IMR-90 (cell line): ENCODE data around the gene OPRM1. TPM values are rescaled to one million over a fixed set of nuclear protein-coding genes. Genes with fewer than 3 reads are reported as not detected.

ENCODE experiments used
- ATAC-seq: fragments of 200-7000 bp; cut with Tn5 transposase; 2 replicates; pipeline ENCODE4 v1.9.1; 2020; ENCODE audit warnings: low read depth, mild to moderate bottlenecking, moderate library complexity
- BruUV-seq: library from RNA; stranded (reverse); fragments of 400-500 nt; replicated peaks from 2 replicates; lab custom pipeline; 2021; lab: Mats Ljungman, UMichigan
- CTCF ChIA-PET: fragments of 300-600 bp; formaldehyde crosslinking; extraction: SDS; loops from one replicate; lab custom pipeline; 2021; ENCODE audit warnings: antibody characterized with exemption; lab: Yijun Ruan, JAX
- POLR2A ChIA-PET: fragments of 300-600 bp; sonication (Branson Sonifier 250); formaldehyde crosslinking; loops from one replicate; lab custom pipeline; 2022; ENCODE audit warnings: antibody characterized with exemption; ENCODE audit not compliant: unreplicated experiment; lab: Charles Lee
- DNase-seq: peaks from one replicate; pipeline ENCODE4 v3.0.0; 2013
- H2AFZ ChIP-seq: replicated peaks from 2 replicates; pipeline ENCODE3; 2013; ENCODE audit warnings: low read length, mild to moderate bottlenecking; ENCODE audit not compliant: poor library complexity
- H2AK5ac ChIP-seq: 2 replicates; pipeline ENCODE4 v1.6.1; 2013; ENCODE audit warnings: low read depth, low read length, inconsistent platforms
- H2AK9ac ChIP-seq: replicated peaks from 2 replicates; pipeline ENCODE3; 2013; ENCODE audit warnings: mild to moderate bottlenecking, low read depth, low read length, moderate library complexity; ENCODE audit not compliant: poor library complexity
- H2BK120ac ChIP-seq: 2 replicates; pipeline ENCODE4 v1.6.1; 2013; ENCODE audit warnings: low read depth, low read length, inconsistent platforms
- H2BK15ac ChIP-seq: 3 replicates; pipeline ENCODE4 v1.6.1; 2013; ENCODE audit warnings: low read depth, low read length, inconsistent platforms
- H2BK20ac ChIP-seq: 2 replicates; pipeline ENCODE4 v1.6.1; 2013; ENCODE audit warnings: low read depth, mild to moderate bottlenecking, inconsistent platforms, low read length, moderate library complexity
- H2BK5ac ChIP-seq: 2 replicates; pipeline ENCODE4 v1.6.1; 2013; ENCODE audit warnings: mild to moderate bottlenecking, low read depth, low read length, inconsistent platforms; ENCODE audit not compliant: poor library complexity, severe bottlenecking
- H3K14ac ChIP-seq: replicated peaks from 2 replicates; pipeline ENCODE4 v1.6.1; 2013; ENCODE audit warnings: low read depth, low read length, inconsistent platforms
- H3K18ac ChIP-seq: 2 replicates; pipeline ENCODE4 v1.6.1; 2013; ENCODE audit warnings: low read depth, low read length, control low read depth
- H3K23ac ChIP-seq: 2 replicates; pipeline ENCODE4 v1.6.1; 2013; ENCODE audit warnings: low read depth, low read length, inconsistent platforms
- H3K27ac ChIP-seq: 2 replicates; pipeline ENCODE4 v1.5.1; 2013; ENCODE audit warnings: mild to moderate bottlenecking, control low read depth, low read length; ENCODE audit not compliant: insufficient read depth
- H3K27me3 ChIP-seq: 2 replicates; pipeline ENCODE4 v1.6.1; 2013; ENCODE audit warnings: low read length; ENCODE audit not compliant: control insufficient read depth, insufficient read depth
- H3K36me3 ChIP-seq: 2 replicates; pipeline ENCODE4 v1.6.1; 2013; ENCODE audit warnings: low read length, mixed read lengths; ENCODE audit not compliant: control insufficient read depth, insufficient read depth
- H3K4ac ChIP-seq: 2 replicates; pipeline ENCODE4 v1.6.1; 2013; ENCODE audit warnings: low read depth, low read length, inconsistent platforms
- H3K4me1 ChIP-seq: 2 replicates; pipeline ENCODE4 v1.6.1; 2013; ENCODE audit warnings: low read length, mixed read lengths; ENCODE audit not compliant: control insufficient read depth, insufficient read depth
- H3K4me2 ChIP-seq: 2 replicates; pipeline ENCODE4 v1.6.1; 2013; ENCODE audit warnings: low read depth, mild to moderate bottlenecking, control low read depth, low read length, moderate library complexity
- H3K4me3 ChIP-seq: 2 replicates; pipeline ENCODE4 v1.5.1; 2013; ENCODE audit warnings: low read depth, mild to moderate bottlenecking, control low read depth, low read length, moderate library complexity; ENCODE audit not compliant: insufficient read depth
- H3K56ac ChIP-seq: 2 replicates; pipeline ENCODE4 v1.6.1; 2013; ENCODE audit warnings: low read length, inconsistent platforms; ENCODE audit not compliant: insufficient read depth; ENCODE audit errors: extremely low read depth
- H3K79me1 ChIP-seq, 2 experiments: 2 replicates each; pipeline ENCODE4 v1.6.1; 2013; ENCODE audit warnings: low read length in 2 of 2, inconsistent platforms in 1 of 2, low read depth in 1 of 2
- H3K9ac ChIP-seq: 2 replicates; pipeline ENCODE4 v1.6.1; 2013; ENCODE audit warnings: low read depth, low read length, control low read depth
- H3K9me1 ChIP-seq: 2 replicates; pipeline ENCODE4 v1.6.1; 2013; ENCODE audit warnings: low read length, inconsistent platforms; ENCODE audit not compliant: insufficient read depth
- H3K9me3 ChIP-seq: 2 replicates; pipeline ENCODE4 v1.6.1; 2013; ENCODE audit warnings: low read length; ENCODE audit not compliant: control insufficient read depth, insufficient read depth
- H4K20me1 ChIP-seq: 2 replicates; pipeline ENCODE4 v1.6.1; 2013; ENCODE audit warnings: low read length, inconsistent platforms; ENCODE audit not compliant: insufficient read depth
- H4K5ac ChIP-seq: 2 replicates; pipeline ENCODE4 v1.6.1; 2013; ENCODE audit warnings: mild to moderate bottlenecking, low read depth, low read length, control low read depth
- H4K8ac ChIP-seq, 2 experiments: 2 replicates each; pipeline ENCODE4 v1.6.1; 2013; ENCODE audit warnings: low read depth in 2 of 2, low read length in 2 of 2, control low read depth in 1 of 2, inconsistent platforms in 1 of 2
- H4K91ac ChIP-seq: 2 replicates; pipeline ENCODE4 v1.6.1; 2013; ENCODE audit warnings: low read depth, low read length, inconsistent platforms; ENCODE audit not compliant: insufficient read depth
- CEBPB ChIP-seq: IDR thresholded peaks from 2 replicates; pipeline ENCODE4 v1.6.1; 2012; ENCODE audit warnings: low read depth, low read length, improper control_type of control experiment
- CHD1 ChIP-seq: IDR thresholded peaks from 2 replicates; pipeline ENCODE4 v1.6.1; 2012; ENCODE audit warnings: low read depth, low read length, improper control_type of control experiment
- FOS ChIP-seq: fragments of 150-350 bp; IDR thresholded peaks from 2 replicates; pipeline ENCODE4 v1.6.1; 2016; ENCODE audit warnings: low read depth, low read length
- MAFK ChIP-seq: IDR thresholded peaks from 2 replicates; pipeline ENCODE4 v1.6.1; 2012; ENCODE audit warnings: low read depth, low read length, improper control_type of control experiment
- MAZ ChIP-seq: IDR thresholded peaks from 2 replicates; pipeline ENCODE4 v1.6.1; 2012; ENCODE audit warnings: low read depth, mild to moderate bottlenecking, low read length, improper control_type of control experiment, moderate library complexity, borderline replicate concordance
- MXI1 ChIP-seq: IDR thresholded peaks from 2 replicates; pipeline ENCODE4 v1.6.1; 2012; ENCODE audit warnings: low read depth, mild to moderate bottlenecking, low read length, moderate library complexity, borderline replicate concordance
- NFE2L2 ChIP-seq: fragments of 150-350 bp; IDR thresholded peaks from 2 replicates; pipeline ENCODE4 v1.6.1; 2016; ENCODE audit warnings: low read depth, mild to moderate bottlenecking, low read length
- POLR2A ChIP-seq: IDR thresholded peaks from 2 replicates; pipeline ENCODE4 v1.6.1; 2012; ENCODE audit warnings: mild to moderate bottlenecking, low read depth, low read length
- RAD21 ChIP-seq: IDR thresholded peaks from 2 replicates; pipeline ENCODE4 v1.6.1; 2012; ENCODE audit warnings: low read length, improper control_type of control experiment
- RCOR1 ChIP-seq: IDR thresholded peaks from 2 replicates; pipeline ENCODE4 v1.6.1; 2012; ENCODE audit warnings: mild to moderate bottlenecking, low read length, improper control_type of control experiment; ENCODE audit not compliant: insufficient replicate concordance
- RFX5 ChIP-seq: IDR thresholded peaks from 2 replicates; pipeline ENCODE4 v1.8.0; 2012; ENCODE audit warnings: low read depth, mild to moderate bottlenecking, low read length, moderate library complexity
- SMC3 ChIP-seq: fragments of 150-350 bp; IDR thresholded peaks from 2 replicates; pipeline ENCODE4 v1.6.1; 2016; ENCODE audit warnings: low read depth, mild to moderate bottlenecking, antibody characterized with exemption, low read length, moderate library complexity
- USF2 ChIP-seq: fragments of 150-350 bp; IDR thresholded peaks from 2 replicates; pipeline ENCODE4 v1.6.1; 2017; ENCODE audit warnings: mild to moderate bottlenecking, antibody characterized with exemption, low read length, low read depth
- WGBS, 2 experiments: methylation state at CpG; one replicate each; pipeline versions ENCODE4 v1.1.5 to v1.1.7; 2013; ENCODE audit warnings: missing lambda C conversion rate in 2 of 2; ENCODE audit not compliant: insufficient read length in 1 of 2; ENCODE audit errors: extremely low coverage in 2 of 2; 5-methylcytosine and 5-hydroxymethylcytosine counted together
- dilution Hi-C: fragments of 300-500 bp; cut with HindIII; formaldehyde crosslinking; loops from one replicate; pipeline ENCODE4 v1.14.3; 2018; ENCODE audit warnings: low sequenced_read_pairs; ENCODE audit not compliant: unreplicated experiment
- in situ Hi-C: fragments of 300-500 bp; cut with MboI; formaldehyde crosslinking; loops from 3 replicates; pipeline ENCODE4 v1.14.3; 2019; ENCODE audit warnings: low sequenced_read_pairs, inconsistent platforms, mixed read lengths
- intact Hi-C: fragments of 100-400 bp; cut with micrococcal nuclease; formaldehyde crosslinking; loops from 2 replicates; pipeline ENCODE4 v1.10.0; 2022
- polyA plus RNA-seq, 3 experiments: library from polyadenylated mRNA; depleted of rRNA; stranded (reverse); fragments of >200 nt; gene quantifications; 2 replicates each; pipeline ENCODE4 v1.2.3, GENCODE V29; 2012; ENCODE audit warnings: low replicate concordance in 1 of 3
- total RNA-seq: library from RNA; depleted of rRNA; stranded (reverse); fragments of >200 nt; gene quantifications from 2 replicates; pipeline ENCODE4 v1.2.3, GENCODE V29; 2012
- TF ChIP-seq, protein P1 (sequence below): conservative IDR thresholded peaks from 2 replicates; pipeline ENCODE4 v1.5.1; 2012; ENCODE audit warnings: mild to moderate bottlenecking, low read depth, low read length, improper control_type of control experiment
- TF ChIP-seq, protein P2 (sequence below): fragments of 150-350 bp; IDR thresholded peaks from 2 replicates; pipeline ENCODE4 v1.6.1; 2016; ENCODE audit warnings: low read depth, mild to moderate bottlenecking, low read length, moderate library complexity, borderline replicate concordance

The OPRM1 gene
- total and polyA plus RNA-seq, 2 of the 4 experiments (the other 2 are of a cell fraction): not detected

- no peak for ATAC-seq
- Histone ChIP-seq H3K4me3 (no peak overlapping the region), H2AFZ (no peak overlapping the region), H4K5ac (no peak overlapping the region), H4K8ac (no peak overlapping the region), H3K9ac (no peak overlapping the region), H2BK120ac (no peak overlapping the region), H3K4me2 (no peak overlapping the region), H2BK20ac (no peak overlapping the region), H3K9me3 (no peaks in the 10 kb centered on the region), H4K91ac (no peak overlapping the region), H3K56ac (no peak overlapping the region), H3K9me1 (no peaks in the 10 kb centered on the region), H2AK5ac (no peak overlapping the region), H3K27ac (no peak overlapping the region), H3K23ac (no peak overlapping the region), H3K36me3 (no peaks in the 10 kb centered on the region), H3K18ac (no peak overlapping the region), H3K4ac (no peak overlapping the region), H4K20me1 (no peaks in the 10 kb centered on the region), H3K27me3 (no peaks in the 10 kb centered on the region), H2BK15ac (no peak overlapping the region), H2BK5ac (no peak overlapping the region), H3K4me1 (no peaks in the 10 kb centered on the region), H2AK9ac (no peak overlapping the region), H3K79me1 (no peaks in the 10 kb centered on the region), H3K14ac (no peak overlapping the region)
- dilution Hi-C loops (no loop called here), in situ Hi-C loops (no loop called here), intact Hi-C loops (no loop called here)
- POLR2A ChIA-PET: no interaction called here
- BruUV-seq: no TSS peak
- no peak for DNase-seq
- 80% methylated on average over 1 of the region's 8 CpGs; no CpG with 5 or more reads in 1 of the 2 experiments for WGBS, 2 experiments
- CTCF ChIA-PET: interaction anchor here (0.6 to 1.4 kb wide), 2 partner anchors 11 to 13 kb away, joined by 4 read pairs; no protein-coding TSS in a partner anchor
- TF ChIP-seq, protein P1, sequence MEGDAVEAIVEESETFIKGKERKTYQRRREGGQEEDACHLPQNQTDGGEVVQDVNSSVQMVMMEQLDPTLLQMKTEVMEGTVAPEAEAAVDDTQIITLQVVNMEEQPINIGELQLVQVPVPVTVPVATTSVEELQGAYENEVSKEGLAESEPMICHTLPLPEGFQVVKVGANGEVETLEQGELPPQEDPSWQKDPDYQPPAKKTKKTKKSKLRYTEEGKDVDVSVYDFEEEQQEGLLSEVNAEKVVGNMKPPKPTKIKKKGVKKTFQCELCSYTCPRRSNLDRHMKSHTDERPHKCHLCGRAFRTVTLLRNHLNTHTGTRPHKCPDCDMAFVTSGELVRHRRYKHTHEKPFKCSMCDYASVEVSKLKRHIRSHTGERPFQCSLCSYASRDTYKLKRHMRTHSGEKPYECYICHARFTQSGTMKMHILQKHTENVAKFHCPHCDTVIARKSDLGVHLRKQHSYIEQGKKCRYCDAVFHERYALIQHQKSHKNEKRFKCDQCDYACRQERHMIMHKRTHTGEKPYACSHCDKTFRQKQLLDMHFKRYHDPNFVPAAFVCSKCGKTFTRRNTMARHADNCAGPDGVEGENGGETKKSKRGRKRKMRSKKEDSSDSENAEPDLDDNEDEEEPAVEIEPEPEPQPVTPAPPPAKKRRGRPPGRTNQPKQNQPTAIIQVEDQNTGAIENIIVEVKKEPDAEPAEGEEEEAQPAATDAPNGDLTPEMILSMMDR: no peak
- TF ChIP-seq MXI1 (no peak), POLR2A (no peak), CEBPB (no peak), RAD21 (no peak), MAFK (no peak), CHD1 (no peak), SMC3 (no peak), USF2 (no peak), RFX5 (no peak), NFE2L2 (no peak), FOS (no peak), MAZ (no peak), RCOR1 (no peak)
- TF ChIP-seq, protein P2, sequence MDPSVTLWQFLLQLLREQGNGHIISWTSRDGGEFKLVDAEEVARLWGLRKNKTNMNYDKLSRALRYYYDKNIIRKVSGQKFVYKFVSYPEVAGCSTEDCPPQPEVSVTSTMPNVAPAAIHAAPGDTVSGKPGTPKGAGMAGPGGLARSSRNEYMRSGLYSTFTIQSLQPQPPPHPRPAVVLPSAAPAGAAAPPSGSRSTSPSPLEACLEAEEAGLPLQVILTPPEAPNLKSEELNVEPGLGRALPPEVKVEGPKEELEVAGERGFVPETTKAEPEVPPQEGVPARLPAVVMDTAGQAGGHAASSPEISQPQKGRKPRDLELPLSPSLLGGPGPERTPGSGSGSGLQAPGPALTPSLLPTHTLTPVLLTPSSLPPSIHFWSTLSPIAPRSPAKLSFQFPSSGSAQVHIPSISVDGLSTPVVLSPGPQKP: no peak
These were observed 210.7 kb downstream of the OPRM1 start for GRCh38 chr6:154249499-154250298.
